ENCODE measurements around the gene SLC12A2. TPM values are rescaled to one million over a fixed set of nuclear protein-coding genes. Genes with fewer than 3 reads are reported as not detected.

SLC12A2 gene
- total RNA-seq, 1 donor from 2014 or later = 17.5 TPM

- no peak overlapping the region for H3K4me3 ChIP-seq (ENCODE audit: low read depth, low read length)
- DNase-seq (ENCODE audit: low read depth) = peak; percentile 86
- H3K36me3 ChIP-seq (ENCODE audit: control insufficient read depth, insufficient read depth, low read length) = no peaks in the 10 kb centered on the region
- H3K27me3 ChIP-seq (ENCODE audit: control insufficient read depth, insufficient read depth, low read length) = no peaks in the 10 kb centered on the region
- no peak for TF ChIP-seq CTCF (IDR thresholded peaks at IDR 0.05; ENCODE audit: insufficient read depth, low read length, poor library complexity, severe bottlenecking)
Observed at GRCh38 chr5:128216860-128217531, 133.4 kb downstream of the SLC12A2 start.

- no peaks in the 10 kb centered on the region for H3K27me3 ChIP-seq (ENCODE audit: control insufficient read depth, insufficient read depth, low read length)
- TF ChIP-seq CTCF (IDR thresholded peaks at IDR 0.05; ENCODE audit: insufficient read depth, low read length, poor library complexity, severe bottlenecking) = no peak
- no peak for DNase-seq (ENCODE audit: low read depth)
- H3K36me3 ChIP-seq (ENCODE audit: control insufficient read depth, insufficient read depth, low read length) = no peaks in the 10 kb centered on the region
- H3K4me3 ChIP-seq (ENCODE audit: low read depth, low read length) = no peak overlapping the region
Observed at GRCh38 chr5:128220841-128221240, 137.3 kb downstream of the SLC12A2 start.

- H3K36me3 ChIP-seq (ENCODE audit: control insufficient read depth, insufficient read depth, low read length) = no peaks in the 10 kb centered on the region
- no peak for DNase-seq (ENCODE audit: low read depth)
- no peaks in the 10 kb centered on the region for H3K27me3 ChIP-seq (ENCODE audit: control insufficient read depth, insufficient read depth, low read length)
- no peak overlapping the region for H3K4me3 ChIP-seq (ENCODE audit: low read depth, low read length)
- TF ChIP-seq CTCF (IDR thresholded peaks at IDR 0.05; ENCODE audit: insufficient read depth, low read length, poor library complexity, severe bottlenecking) = no peak
Observed at GRCh38 chr5:128224336-128224735, 140.8 kb downstream of the SLC12A2 start.

- DNase-seq (ENCODE audit: low read depth) = no peak
- TF ChIP-seq CTCF (IDR thresholded peaks at IDR 0.05; ENCODE audit: insufficient read depth, low read length, poor library complexity, severe bottlenecking) = no peak
- no peaks in the 10 kb centered on the region for H3K36me3 ChIP-seq (ENCODE audit: control insufficient read depth, insufficient read depth, low read length)
- H3K27me3 ChIP-seq (ENCODE audit: control insufficient read depth, insufficient read depth, low read length) = no peaks in the 10 kb centered on the region
- no peak overlapping the region for H3K4me3 ChIP-seq (ENCODE audit: low read depth, low read length)
Observed at GRCh38 chr5:128225245-128226030, 141.9 kb downstream of the SLC12A2 start.

- no peaks in the 10 kb centered on the region for H3K27me3 ChIP-seq (ENCODE audit: control insufficient read depth, insufficient read depth, low read length)
- peak; percentile 76 for DNase-seq (ENCODE audit: low read depth)
- no peak for TF ChIP-seq CTCF (IDR thresholded peaks at IDR 0.05; ENCODE audit: insufficient read depth, low read length, poor library complexity, severe bottlenecking)
- H3K36me3 ChIP-seq (ENCODE audit: control insufficient read depth, insufficient read depth, low read length) = no peaks in the 10 kb centered on the region
- no peak overlapping the region for H3K4me3 ChIP-seq (ENCODE audit: low read depth, low read length)
Observed at GRCh38 chr5:128228008-128228407, 144.4 kb downstream of the SLC12A2 start.
